ENCODE measurements around the gene TRAM2.

Gene TRAM2

GRCh38 chr6:52532457-52532856 is 44.4 kb downstream of the TRAM2 start:
- Histone ChIP-seq H3K9me3 (ENCODE audit: control insufficient read depth, insufficient read depth, low read length) (no peaks in the 10 kb centered on the region), H3F3A (ENCODE audit: control insufficient read depth, insufficient read depth) (no peaks in the 10 kb centered on the region), H4K20me1 (ENCODE audit: control insufficient read depth, insufficient read depth, low read depth, low read length) (no peaks in the 10 kb centered on the region), H3K36me3 (ENCODE audit: control insufficient read depth, low read length) (no peaks in the 10 kb centered on the region), H3K4me2 (ENCODE audit: low read length) (no peak overlapping the region), H3K9me2 (replicated peaks; ENCODE audit: control insufficient read depth, low read length) (no peaks in the 10 kb centered on the region), H3K4me3 (ENCODE audit: low read length) (no peak overlapping the region), H3K4me1 (ENCODE audit: control insufficient read depth, low read length) (peaks cover 5% of the 10 kb centered on the region), H3K79me2 (ENCODE audit: control insufficient read depth, low read length) (no peaks in the 10 kb centered on the region), H3K27me3 (ENCODE audit: control insufficient read depth, low read length) (no peaks in the 10 kb centered on the region), H3K27ac (ENCODE audit: low read depth, low read length) (no peak overlapping the region)
- no peak for TF ChIP-seq CTCF (IDR thresholded peaks at IDR 0.05; ENCODE audit: low read depth, low read length, poor library complexity, severe bottlenecking)
- no peak for TF ChIP-seq EZH2phosphoT487 (IDR thresholded peaks at IDR 0.05; ENCODE audit: borderline replicate concordance, low read length)

- H3K27ac ChIP-seq (ENCODE audit: low read depth, low read length) = no peak overlapping the region
- no peaks in the 10 kb centered on the region for H3K27me3 ChIP-seq (ENCODE audit: control insufficient read depth, low read length)
- H4K20me1 ChIP-seq (ENCODE audit: control insufficient read depth, insufficient read depth, low read depth, low read length) = no peaks in the 10 kb centered on the region
- H3K9me2 ChIP-seq (replicated peaks; ENCODE audit: control insufficient read depth, low read length) = no peaks in the 10 kb centered on the region
- no peak overlapping the region for H3K4me3 ChIP-seq (ENCODE audit: low read length)
- H3K36me3 ChIP-seq (ENCODE audit: control insufficient read depth, low read length) = no peaks in the 10 kb centered on the region
- H3K4me1 ChIP-seq (ENCODE audit: control insufficient read depth, low read length) = no peaks in the 10 kb centered on the region; the same call in 1 of the 2 replicates
- H3K4me2 ChIP-seq (ENCODE audit: low read length) = no peak overlapping the region
- no peak for TF ChIP-seq EZH2phosphoT487 (IDR thresholded peaks at IDR 0.05; ENCODE audit: borderline replicate concordance, low read length)
- TF ChIP-seq CTCF (IDR thresholded peaks at IDR 0.05; ENCODE audit: low read depth, low read length, poor library complexity, severe bottlenecking) = no peak
- no peaks in the 10 kb centered on the region for H3K9me3 ChIP-seq (ENCODE audit: control insufficient read depth, insufficient read depth, low read length)
- H3F3A ChIP-seq (ENCODE audit: control insufficient read depth, insufficient read depth) = no peaks in the 10 kb centered on the region
- H3K79me2 ChIP-seq (ENCODE audit: control insufficient read depth, low read length) = no peaks in the 10 kb centered on the region
Measured at GRCh38 chr6:52531834-52532233, 45.0 kb downstream of the TRAM2 start.

GRCh38 chr6:52531396-52531795 is 45.5 kb downstream of the TRAM2 start:
- Histone ChIP-seq H3K4me3 (ENCODE audit: low read length) (no peak overlapping the region), H3K27ac (ENCODE audit: low read depth, low read length) (no peak overlapping the region), H4K20me1 (ENCODE audit: control insufficient read depth, insufficient read depth, low read depth, low read length) (no peaks in the 10 kb centered on the region), H3K9me3 (ENCODE audit: control insufficient read depth, insufficient read depth, low read length) (no peaks in the 10 kb centered on the region), H3K79me2 (ENCODE audit: control insufficient read depth, low read length) (no peaks in the 10 kb centered on the region), H3K4me2 (ENCODE audit: low read length) (no peak overlapping the region), H3K4me1 (ENCODE audit: control insufficient read depth, low read length) (no peaks in the 10 kb centered on the region), H3F3A (ENCODE audit: control insufficient read depth, insufficient read depth) (no peaks in the 10 kb centered on the region), H3K27me3 (ENCODE audit: control insufficient read depth, low read length) (no peaks in the 10 kb centered on the region), H3K9me2 (replicated peaks; ENCODE audit: control insufficient read depth, low read length) (no peaks in the 10 kb centered on the region), H3K36me3 (ENCODE audit: control insufficient read depth, low read length) (no peaks in the 10 kb centered on the region)
- TF ChIP-seq CTCF (IDR thresholded peaks at IDR 0.05; ENCODE audit: low read depth, low read length, poor library complexity, severe bottlenecking) (no peak), EZH2phosphoT487 (IDR thresholded peaks at IDR 0.05; ENCODE audit: borderline replicate concordance, low read length) (no peak)

- Histone ChIP-seq H3K79me2 (ENCODE audit: control insufficient read depth, low read length) (no peaks in the 10 kb centered on the region), H3K4me1 (ENCODE audit: control insufficient read depth, low read length) (no peaks in the 10 kb centered on the region), H4K20me1 (ENCODE audit: control insufficient read depth, insufficient read depth, low read depth, low read length) (no peaks in the 10 kb centered on the region), H3K4me2 (ENCODE audit: low read length) (no peak overlapping the region), H3K36me3 (ENCODE audit: control insufficient read depth, low read length) (no peaks in the 10 kb centered on the region), H3F3A (ENCODE audit: control insufficient read depth, insufficient read depth) (no peaks in the 10 kb centered on the region), H3K27me3 (ENCODE audit: control insufficient read depth, low read length) (no peaks in the 10 kb centered on the region), H3K9me2 (replicated peaks; ENCODE audit: control insufficient read depth, low read length) (no peaks in the 10 kb centered on the region), H3K4me3 (ENCODE audit: low read length) (no peak overlapping the region), H3K9me3 (ENCODE audit: control insufficient read depth, insufficient read depth, low read length) (no peaks in the 10 kb centered on the region), H3K27ac (ENCODE audit: low read depth, low read length) (no peak overlapping the region)
- TF ChIP-seq EZH2phosphoT487 (IDR thresholded peaks at IDR 0.05; ENCODE audit: borderline replicate concordance, low read length) (no peak), CTCF (IDR thresholded peaks at IDR 0.05; ENCODE audit: low read depth, low read length, poor library complexity, severe bottlenecking) (no peak)
Measured at GRCh38 chr6:52530351-52530750, 46.5 kb downstream of the TRAM2 start.
